Neural cell (in vitro differentiated cells): ENCODE data around the gene ZNF18.

Experiments used
- CTCF ChIP-seq: fragments of 450-650 bp; IDR thresholded peaks from 2 replicates; pipeline ENCODE4 v1.5.1; 2014; ENCODE audit warnings: antibody characterized with exemption, mild to moderate bottlenecking, moderate library complexity; ENCODE audit not compliant: poor library complexity, severe bottlenecking
- EZH2 ChIP-seq: fragments of 200-600, 300-800 bp; shearing (Covaris generic), sonication (generic); IDR thresholded peaks from 2 replicates; pipeline ENCODE4 v1.6.1; 2014; ENCODE audit warnings: antibody characterized with exemption, low read length, borderline replicate concordance, mild to moderate bottlenecking; ENCODE audit not compliant: insufficient read depth, poor library complexity, severe bottlenecking
- POLR2AphosphoS5 ChIP-seq: IDR thresholded peaks from 2 replicates; pipeline ENCODE4 v1.6.1; 2012
- RAD21 ChIP-seq: fragments of 450-650 bp; conservative IDR thresholded peaks from 2 replicates; pipeline ENCODE4 v1.6.1; 2014; ENCODE audit warnings: antibody characterized with exemption, mild to moderate bottlenecking, moderate library complexity
- SMC3 ChIP-seq: fragments of 450-650 bp; conservative IDR thresholded peaks from 2 replicates; pipeline ENCODE4 v1.6.1; 2014; ENCODE audit warnings: antibody characterized with exemption, mild to moderate bottlenecking, moderate library complexity; ENCODE audit not compliant: poor library complexity

DNA sequence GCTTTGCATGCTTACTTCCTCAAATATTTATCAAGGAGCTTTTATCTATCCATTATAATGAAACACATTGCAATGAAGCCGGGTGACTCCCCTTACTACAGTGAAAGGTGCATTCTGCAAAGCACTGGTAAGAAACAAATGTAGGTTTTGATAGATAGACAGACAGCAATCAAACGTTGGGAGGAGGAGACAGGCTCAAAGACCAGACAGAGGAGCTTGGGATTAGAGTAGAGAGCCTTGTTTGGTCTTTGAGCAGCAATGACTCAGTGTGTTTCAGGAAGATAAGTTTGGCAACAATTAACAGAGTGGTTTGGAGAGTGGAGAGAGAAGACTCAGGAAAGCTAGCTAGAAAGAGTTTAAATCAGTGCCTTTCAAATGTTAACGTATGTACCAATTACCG, 68.8 kb downstream of the ZNF18 start:
- TF ChIP-seq CTCF (no peak), SMC3 (no peak), EZH2 (no peak), POLR2AphosphoS5 (no peak), RAD21 (no peak)
